ENCODE measurements around the gene GATA6. TPM values are rescaled to one million over a fixed set of nuclear protein-coding genes. Genes with fewer than 3 reads are reported as not detected.

Gene GATA6
- total and polyA plus RNA-seq, 2 of the 8 experiments (the other 6 are each of a cell fraction or from before 2014, with no cell fraction given), result 0.09 TPM; not detected in 1

- H3K9me3 ChIP-seq (ENCODE audit: insufficient read depth in 2 of 2, low read depth in 1 of 2, low read length in 1 of 2), result no peaks in the 10 kb centered on the region
- H3K27ac ChIP-seq (ENCODE audit: low read depth, low read length), result no peak overlapping the region
- ChIA-PET POLR2A (ENCODE audit: partially characterized antibody) (no interaction called here), CTCF (ENCODE audit: partially characterized antibody) (interaction anchor here (0.6 kb wide), 1 partner anchor 436 kb away, joined by 4 read pairs; no protein-coding TSS in a partner anchor)
- no peak overlapping the region for H3K18ac ChIP-seq (ENCODE audit: extremely low read depth, low read length)
- no peaks in the 10 kb centered on the region for H3K36me3 ChIP-seq (ENCODE audit: control insufficient read depth in 2 of 4, insufficient read depth in 4 of 4, low read length in 3 of 4)
- H3K79me1 ChIP-seq (ENCODE audit: low read depth, low read length), result no peaks in the 10 kb centered on the region
- no peak overlapping the region for H2BK15ac ChIP-seq (ENCODE audit: low read length)
- FAIRE-seq (no peak), DNase-seq (ENCODE audit: low read depth in 1 of 2, low spot score in 2 of 2) (no peak)
- H2BK5ac ChIP-seq (ENCODE audit: low read depth, low read length), result no peak overlapping the region
- no peak overlapping the region for H3K23ac ChIP-seq (ENCODE audit: insufficient read length)
- H2BK20ac ChIP-seq (ENCODE audit: low read length), result no peak overlapping the region
- no peak overlapping the region for H2AFZ ChIP-seq (ENCODE audit: low read length)
- H3K9ac ChIP-seq (replicated peaks in 1 of 4; ENCODE audit: extremely low read depth in 1 of 4, low read depth in 3 of 4, low read length in 3 of 4), result no peak overlapping the region
- WGBS, 2 experiments (ENCODE audit: extremely low coverage in 1 of 2, insufficient coverage in 1 of 2, insufficient read length in 1 of 2, insufficient replicate concordance in 2 of 2, low coverage in 1 of 2, low lambda C conversion rate in 2 of 2, missing lambda C conversion rate in 1 of 2), result 87% methylated on average over 2 of the region's 2 CpGs; no CpG with 5 or more reads in 1 of the 2 experiments
- no peak overlapping the region for H2BK120ac ChIP-seq (replicated peaks; ENCODE audit: low read depth, low read length)
- H3K79me2 ChIP-seq (ENCODE audit: control insufficient read depth in 1 of 2, insufficient read depth in 2 of 2, low read length in 2 of 2), result no peaks in the 10 kb centered on the region
- no peaks in the 10 kb centered on the region for H4K20me1 ChIP-seq (replicated peaks in 1 of 2; ENCODE audit: control insufficient read depth in 1 of 2, insufficient read depth in 2 of 2, low read length in 2 of 2)
- H2AK5ac ChIP-seq (ENCODE audit: low read depth, low read length), result no peak overlapping the region
- H3K27me3 ChIP-seq (replicated peaks in 1 of 4; ENCODE audit: control insufficient read depth in 3 of 4, extremely low read depth in 1 of 4, insufficient read depth in 3 of 4, low read length in 3 of 4), result peaks cover 0 to 11% (median 5%) of the 10 kb centered on the region in 4 experiments; a peak in 4 of 7 replicates
- no peak overlapping the region for H3K14ac ChIP-seq (ENCODE audit: insufficient read length)
- no peak overlapping the region for H3K56ac ChIP-seq (replicated peaks; ENCODE audit: insufficient read length, low read depth, low read length)
- no peaks in the 10 kb centered on the region for H3K4me1 ChIP-seq (replicated peaks in 1 of 4; ENCODE audit: control insufficient read depth in 3 of 4, insufficient read depth in 4 of 4, low read length in 3 of 4)
- H3K4me3 ChIP-seq (ENCODE audit: extremely low read depth in 1 of 4, insufficient read depth in 2 of 4, low read depth in 3 of 4, low read length in 4 of 4), result no peak overlapping the region
- H4K5ac ChIP-seq (ENCODE audit: insufficient read length, low read depth, low read length), result no peak overlapping the region
- no peak overlapping the region for H2BK12ac ChIP-seq (ENCODE audit: low read depth, low read length)
- no peak overlapping the region for H3K4me2 ChIP-seq (ENCODE audit: insufficient read depth in 1 of 2, low read depth in 2 of 2, low read length in 2 of 2)
- H3K23me2 ChIP-seq (ENCODE audit: low read depth, low read length), result no peaks in the 10 kb centered on the region
- TF ChIP-seq TAF1 (IDR thresholded peaks at IDR 0.05; ENCODE audit: low read depth, low read length) (no peak), MAX (IDR thresholded peaks at IDR 0.05) (no peak), TBP (IDR thresholded peaks at IDR 0.05; ENCODE audit: low read depth, low read length) (no peak), KDM5A (IDR thresholded peaks at IDR 0.05; ENCODE audit: low read length) (no peak), POLR2AphosphoS5 (IDR thresholded peaks at IDR 0.05; ENCODE audit: low read depth, low read length) (no peak), SP2 (IDR thresholded peaks at IDR 0.05; ENCODE audit: low read length) (no peak), SP4 (IDR thresholded peaks at IDR 0.05; ENCODE audit: low read length) (no peak), MAFK (IDR thresholded peaks at IDR 0.05; ENCODE audit: low read depth, low read length) (no peak), RFX5 (IDR thresholded peaks at IDR 0.05; ENCODE audit: borderline replicate concordance, low read depth, low read length) (no peak), EP300 (IDR thresholded peaks at IDR 0.05; ENCODE audit: borderline replicate concordance in 1 of 2, low read depth in 2 of 2, low read length in 2 of 2) (no peak), POLR2A (IDR thresholded peaks at IDR 0.05; ENCODE audit: control extremely low read depth in 1 of 2, low read depth in 2 of 2, low read length in 2 of 2) (no peak), E2F6 (IDR thresholded peaks at IDR 0.05) (no peak), POU5F1 (IDR thresholded peaks at IDR 0.05; ENCODE audit: low read depth, low read length) (no peak), CEBPB (IDR thresholded peaks at IDR 0.05; ENCODE audit: low read depth, low read length) (no peak), CBX5 (IDR thresholded peaks at IDR 0.05; ENCODE audit: low read depth, low read length) (no peak)
- no peak overlapping the region for H4K8ac ChIP-seq (ENCODE audit: extremely low read depth, insufficient read depth, low read length)
- no peak overlapping the region for H4K91ac ChIP-seq (replicated peaks; ENCODE audit: insufficient read length, low read length)
- H3K4ac ChIP-seq (replicated peaks; ENCODE audit: insufficient read length, low read depth, low read length), result no peak overlapping the region
Observed at GRCh38 chr18:22211657-22212056, 42.3 kb downstream of the GATA6 start.
